NOMO-1 treated with DMSO at 0.1 percent for 48 hours (cell line): Measurements from ENCODE around the gene NDUFV2.

Experiments used
- DNase-seq: peaks from one replicate; lab custom pipeline; 2025; ENCODE audit not compliant: unreplicated experiment; lab: John Stamatoyannopoulos, UW

The NDUFV2 gene

GRCh38 chr18:9117980-9118841 lies 15.7 kb downstream of the NDUFV2 start:
- DNase-seq, result peak; percentile 84

- DNase-seq, result no peak
Observed at GRCh38 chr18:9120796-9121195, 18.3 kb downstream of the NDUFV2 start.

GRCh38 chr18:9123520-9123919 lies 21.0 kb downstream of the NDUFV2 start:
- no peak for DNase-seq

DNA sequence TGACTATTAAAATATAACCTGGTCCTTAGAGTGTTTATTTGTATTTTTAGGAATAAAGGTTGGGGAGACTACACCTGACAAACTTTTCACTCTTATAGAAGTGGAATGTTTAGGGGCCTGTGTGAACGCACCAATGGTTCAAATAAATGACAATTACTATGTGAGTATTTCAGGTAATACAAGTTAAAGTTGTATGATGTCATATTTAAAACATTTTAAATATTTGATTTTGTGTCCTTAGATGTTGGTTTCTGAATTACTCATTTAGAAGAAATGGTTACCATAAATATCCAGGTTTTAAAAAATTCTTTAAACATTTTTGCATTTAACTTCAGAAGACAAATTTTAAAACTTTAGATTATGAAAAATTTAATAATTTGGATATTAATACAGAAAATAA lies 22.3 kb downstream of the NDUFV2 start:
- DNase-seq, result no peak

- DNase-seq, result no peak
Observed at GRCh38 chr18:9126337-9126736, 23.8 kb downstream of the NDUFV2 start.

GRCh38 chr18:9130195-9130594 lies 27.7 kb downstream of the NDUFV2 start:
- DNase-seq, result no peak

- no peak for DNase-seq
Observed at GRCh38 chr18:9130806-9131205, 28.3 kb downstream of the NDUFV2 start.

DNA sequence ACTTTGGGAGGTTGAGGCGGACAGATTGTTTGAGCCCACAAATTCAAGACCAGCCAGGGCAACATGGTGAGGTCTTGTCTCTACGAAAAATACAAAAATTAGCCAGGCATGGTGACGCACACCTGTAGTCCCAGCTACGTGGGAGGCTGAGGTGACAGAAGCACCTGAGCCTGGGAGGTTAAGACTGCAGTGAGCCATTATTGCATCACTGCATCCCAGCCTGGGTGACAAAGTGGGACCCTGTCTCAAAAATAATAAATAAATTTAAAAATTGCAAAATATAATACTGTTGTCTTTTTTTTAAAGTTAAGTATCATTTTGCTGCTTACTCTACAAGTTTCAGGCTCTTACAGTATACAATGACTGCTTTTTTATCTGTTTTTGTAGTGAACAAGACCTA lies 30.1 kb downstream of the NDUFV2 start:
- DNase-seq, result no peak

- no peak for DNase-seq
Observed at GRCh38 chr18:9133225-9133624, 30.7 kb downstream of the NDUFV2 start.

- DNase-seq, result no peak
Observed at GRCh38 chr18:9135081-9135911, 32.8 kb downstream of the NDUFV2 start.

- peak; percentile 24 for DNase-seq
Observed at GRCh38 chr18:9135912-9136314, 33.4 kb downstream of the NDUFV2 start.

DNA sequence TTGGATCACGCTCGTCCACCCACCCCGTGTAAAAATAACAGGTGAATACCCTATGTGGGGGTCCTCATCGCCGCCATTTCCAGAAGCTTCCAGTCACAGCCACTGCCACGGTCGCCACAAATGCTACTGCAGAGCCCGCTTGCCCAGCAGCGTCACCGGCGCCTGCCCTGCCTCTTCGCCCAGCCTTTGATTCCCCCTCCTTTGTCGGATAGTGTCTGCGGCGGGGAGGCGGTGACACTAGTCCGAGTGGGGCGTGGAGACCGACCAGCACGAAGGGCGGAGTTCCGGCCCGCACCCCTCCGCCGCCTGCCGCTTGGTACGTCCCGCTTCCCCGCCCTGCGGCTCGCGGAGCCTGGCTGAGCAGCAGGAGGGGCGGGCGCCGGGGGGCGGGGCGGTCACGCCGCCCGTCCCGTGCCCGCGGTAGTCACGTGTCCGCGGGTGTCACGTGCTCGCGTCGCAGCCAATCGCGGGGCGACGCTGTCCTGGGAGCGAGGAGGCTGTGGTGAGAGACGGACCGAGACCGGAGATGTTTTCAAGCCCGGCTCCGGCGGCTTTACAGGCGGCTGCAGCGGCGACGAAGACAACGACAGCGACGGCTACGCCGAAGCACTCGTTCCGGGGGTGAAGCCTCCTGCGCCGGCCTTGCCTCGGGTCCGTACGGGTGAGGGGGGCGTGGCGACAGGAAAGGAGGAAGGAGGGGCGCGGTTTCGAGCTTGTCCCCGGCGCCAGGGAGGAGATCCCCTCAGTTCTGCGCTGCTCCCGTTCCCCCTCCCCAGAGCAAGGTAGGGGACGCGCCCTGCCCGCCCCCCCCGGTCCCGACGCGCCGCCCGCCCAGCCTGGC lies 34.0 kb downstream of the NDUFV2 start, which contains the start of gene ANKRD12:
Gene ANKRD12 (plus strand): TSS at position 467 of the 841 bp plus-strand sequence. CDS start 45,652 bp downstream, outside the sequence.
- peak; percentile 96 for DNase-seq

DNA sequence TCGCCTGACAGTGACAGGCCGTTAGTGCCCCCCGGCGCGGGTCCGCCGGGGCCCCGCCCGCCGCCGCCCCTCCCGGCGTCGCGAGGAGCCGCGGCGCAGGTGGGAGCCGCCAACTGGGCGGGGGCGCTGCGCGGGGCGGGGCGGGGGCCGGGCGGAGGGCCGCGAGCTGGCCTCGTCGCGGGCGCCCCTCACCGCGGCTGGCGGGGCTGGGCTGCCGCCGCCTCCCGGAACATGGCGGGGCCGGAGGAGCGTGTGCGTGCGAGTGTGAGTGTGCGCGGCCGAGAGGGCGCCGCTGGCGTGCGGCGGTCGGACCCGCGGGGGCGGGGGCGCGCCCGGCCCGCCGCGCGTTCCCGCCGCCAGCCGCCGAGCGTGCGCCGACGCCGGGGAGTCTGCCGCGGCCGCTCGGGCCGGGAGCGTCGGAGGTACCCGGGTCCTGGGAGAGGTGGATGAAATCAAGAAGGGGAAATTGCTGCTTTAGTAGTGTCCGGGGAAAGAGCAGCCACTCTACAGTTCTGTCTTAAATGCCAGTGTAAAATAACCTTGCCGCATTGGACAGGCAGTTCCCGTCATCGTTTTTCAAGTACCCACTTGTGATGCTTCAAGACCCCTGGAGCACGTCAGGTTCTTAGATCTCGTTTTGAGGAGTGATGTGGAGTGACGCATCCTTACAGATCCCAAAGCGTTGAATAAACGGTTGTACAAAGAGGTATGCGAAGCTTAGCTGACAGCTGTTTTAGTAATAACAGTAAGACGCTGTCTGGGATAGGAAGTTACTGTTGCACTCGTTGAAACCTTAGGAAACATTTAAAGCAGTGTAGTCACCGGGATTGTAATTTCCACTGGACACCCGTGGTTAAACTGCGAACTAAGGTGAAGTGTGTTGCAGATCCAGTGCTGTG lies 34.9 kb downstream of the NDUFV2 start:
- peak; percentile 63 for DNase-seq

DNA sequence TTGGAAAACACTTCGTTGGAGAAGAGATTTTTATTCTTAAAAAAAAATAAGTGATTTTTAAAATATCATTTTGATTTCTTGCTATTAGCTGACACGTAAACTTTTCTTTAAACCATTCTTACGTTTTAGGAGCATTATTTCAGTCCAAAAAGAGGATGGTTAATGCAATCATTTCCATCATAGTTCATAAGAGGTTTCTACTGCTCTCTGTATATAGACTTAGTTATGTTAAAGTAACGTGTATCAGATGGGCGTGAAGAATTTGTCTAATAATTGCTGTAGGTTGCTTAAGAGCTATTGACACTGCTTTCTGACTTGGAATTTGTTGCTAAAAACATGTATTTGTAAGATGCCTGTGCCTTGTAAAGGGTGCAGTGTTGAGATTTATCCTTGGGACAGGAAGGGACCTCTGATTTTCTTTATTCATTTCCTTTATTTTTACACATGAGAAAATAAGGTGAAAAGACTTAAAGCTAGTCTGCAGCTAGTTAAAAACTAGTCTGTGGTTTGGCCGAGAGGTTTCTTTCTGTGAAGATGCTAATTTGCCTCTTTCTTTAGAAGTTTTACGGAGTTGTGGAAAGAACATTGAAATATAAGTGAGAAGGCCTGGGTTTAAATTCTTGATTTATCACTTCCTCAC lies 37.0 kb downstream of the NDUFV2 start:
- no peak for DNase-seq

DNA sequence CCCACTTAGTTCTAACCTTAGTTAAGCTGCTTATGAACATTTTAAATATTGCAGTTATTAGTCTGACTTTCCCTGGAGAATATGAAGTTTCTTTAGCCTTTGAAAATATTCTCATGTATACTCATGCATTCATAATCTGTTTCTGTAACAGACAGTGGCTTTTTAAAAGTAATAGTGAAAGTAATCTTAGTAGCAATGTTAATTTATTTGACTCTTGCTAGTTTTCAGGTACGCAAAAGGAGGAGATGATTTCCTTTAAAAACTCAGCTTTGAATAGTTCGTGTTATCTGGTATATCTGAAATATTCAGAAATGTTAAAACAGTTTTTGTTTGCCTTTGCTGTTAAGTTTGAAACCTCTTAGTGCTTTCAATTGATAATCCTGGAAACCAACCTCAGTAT lies 37.9 kb downstream of the NDUFV2 start:
- no peak for DNase-seq

GRCh38 chr18:9140984-9141383 lies 38.5 kb downstream of the NDUFV2 start:
- no peak for DNase-seq

- DNase-seq, result no peak
Observed at GRCh38 chr18:9146224-9146623, 43.7 kb downstream of the NDUFV2 start.

- peak; percentile 84 for DNase-seq
Observed at GRCh38 chr18:9147440-9148202, 45.1 kb downstream of the NDUFV2 start.

GRCh38 chr18:9148203-9148552 lies 45.7 kb downstream of the NDUFV2 start:
- DNase-seq, result no peak
